ENCODE results near the gene GFOD2.

Gene GFOD2

DNA sequence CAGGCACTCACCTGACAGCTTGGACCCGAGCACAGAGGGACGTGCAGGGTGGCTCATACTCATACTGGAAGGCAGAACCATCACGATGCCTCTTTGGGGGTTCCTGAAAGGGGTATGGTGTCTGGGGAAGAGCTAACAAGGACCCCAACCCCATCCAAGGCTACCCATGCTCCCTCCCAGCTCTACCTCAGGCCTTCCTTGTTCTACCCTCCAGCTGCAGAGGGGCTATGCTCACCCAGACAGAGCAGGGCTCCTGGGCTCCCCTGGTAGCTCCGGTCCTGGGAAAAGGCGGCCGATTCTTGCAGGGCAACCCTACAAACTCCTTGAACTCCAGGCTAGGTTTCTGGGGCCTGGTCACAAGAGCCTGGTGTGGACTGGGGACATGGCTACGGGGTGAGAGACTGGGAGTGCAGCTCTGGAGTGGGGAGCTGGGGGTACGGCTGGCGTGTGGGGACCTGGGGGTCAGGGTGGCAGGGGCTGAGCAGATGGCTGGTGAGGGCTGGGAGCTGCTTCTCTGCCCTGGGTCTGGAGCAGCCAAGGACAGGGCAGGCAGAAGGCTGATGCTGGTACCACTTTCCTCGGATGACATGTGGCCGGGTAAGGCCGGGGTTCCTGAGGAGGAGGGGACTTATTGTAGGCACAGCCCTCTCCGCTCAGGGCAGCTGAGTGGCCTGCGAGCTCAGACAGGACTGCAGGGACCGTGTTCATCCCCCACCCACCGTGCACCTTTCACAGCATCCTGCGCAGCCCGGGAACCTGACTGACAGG, 61.2 kb downstream of the GFOD2 start:
- no peaks in the 10 kb centered on the region for H3K9me3 ChIP-seq (ENCODE audit: control insufficient read depth, insufficient read depth, low read depth, low read length)
- H3K27ac ChIP-seq (ENCODE audit: extremely low read depth, low read depth, low read length): no peak overlapping the region
- H3K4me1 ChIP-seq (ENCODE audit: control insufficient read depth, insufficient read depth, low read length): peaks cover 7% of the 10 kb centered on the region; the same call in 1 of the 2 replicates
- H3K4me3 ChIP-seq (ENCODE audit: low read depth, low read length): no peak overlapping the region
- TF ChIP-seq ZNF624 (tag by site-specific recombination; IDR thresholded peaks at IDR 0.05) (no peak), ZNF837 (tag by site-specific recombination; IDR thresholded peaks at IDR 0.05) (no peak), ZNF302 (tag by site-specific recombination; IDR thresholded peaks at IDR 0.05; ENCODE audit: low read depth) (no peak), ZNF600 (tag by site-specific recombination; IDR thresholded peaks at IDR 0.05) (no peak), EGR2 (tag by site-specific recombination; IDR thresholded peaks at IDR 0.05; ENCODE audit: low read depth) (no peak)
- TF ChIP-seq, protein P1, sequence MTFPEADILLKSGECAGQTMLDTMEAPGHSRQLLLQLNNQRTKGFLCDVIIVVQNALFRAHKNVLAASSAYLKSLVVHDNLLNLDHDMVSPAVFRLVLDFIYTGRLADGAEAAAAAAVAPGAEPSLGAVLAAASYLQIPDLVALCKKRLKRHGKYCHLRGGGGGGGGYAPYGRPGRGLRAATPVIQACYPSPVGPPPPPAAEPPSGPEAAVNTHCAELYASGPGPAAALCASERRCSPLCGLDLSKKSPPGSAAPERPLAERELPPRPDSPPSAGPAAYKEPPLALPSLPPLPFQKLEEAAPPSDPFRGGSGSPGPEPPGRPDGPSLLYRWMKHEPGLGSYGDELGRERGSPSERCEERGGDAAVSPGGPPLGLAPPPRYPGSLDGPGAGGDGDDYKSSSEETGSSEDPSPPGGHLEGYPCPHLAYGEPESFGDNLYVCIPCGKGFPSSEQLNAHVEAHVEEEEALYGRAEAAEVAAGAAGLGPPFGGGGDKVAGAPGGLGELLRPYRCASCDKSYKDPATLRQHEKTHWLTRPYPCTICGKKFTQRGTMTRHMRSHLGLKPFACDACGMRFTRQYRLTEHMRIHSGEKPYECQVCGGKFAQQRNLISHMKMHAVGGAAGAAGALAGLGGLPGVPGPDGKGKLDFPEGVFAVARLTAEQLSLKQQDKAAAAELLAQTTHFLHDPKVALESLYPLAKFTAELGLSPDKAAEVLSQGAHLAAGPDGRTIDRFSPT (tag by site-specific recombination; IDR thresholded peaks at IDR 0.05): no peak
- TF ChIP-seq, protein P2, sequence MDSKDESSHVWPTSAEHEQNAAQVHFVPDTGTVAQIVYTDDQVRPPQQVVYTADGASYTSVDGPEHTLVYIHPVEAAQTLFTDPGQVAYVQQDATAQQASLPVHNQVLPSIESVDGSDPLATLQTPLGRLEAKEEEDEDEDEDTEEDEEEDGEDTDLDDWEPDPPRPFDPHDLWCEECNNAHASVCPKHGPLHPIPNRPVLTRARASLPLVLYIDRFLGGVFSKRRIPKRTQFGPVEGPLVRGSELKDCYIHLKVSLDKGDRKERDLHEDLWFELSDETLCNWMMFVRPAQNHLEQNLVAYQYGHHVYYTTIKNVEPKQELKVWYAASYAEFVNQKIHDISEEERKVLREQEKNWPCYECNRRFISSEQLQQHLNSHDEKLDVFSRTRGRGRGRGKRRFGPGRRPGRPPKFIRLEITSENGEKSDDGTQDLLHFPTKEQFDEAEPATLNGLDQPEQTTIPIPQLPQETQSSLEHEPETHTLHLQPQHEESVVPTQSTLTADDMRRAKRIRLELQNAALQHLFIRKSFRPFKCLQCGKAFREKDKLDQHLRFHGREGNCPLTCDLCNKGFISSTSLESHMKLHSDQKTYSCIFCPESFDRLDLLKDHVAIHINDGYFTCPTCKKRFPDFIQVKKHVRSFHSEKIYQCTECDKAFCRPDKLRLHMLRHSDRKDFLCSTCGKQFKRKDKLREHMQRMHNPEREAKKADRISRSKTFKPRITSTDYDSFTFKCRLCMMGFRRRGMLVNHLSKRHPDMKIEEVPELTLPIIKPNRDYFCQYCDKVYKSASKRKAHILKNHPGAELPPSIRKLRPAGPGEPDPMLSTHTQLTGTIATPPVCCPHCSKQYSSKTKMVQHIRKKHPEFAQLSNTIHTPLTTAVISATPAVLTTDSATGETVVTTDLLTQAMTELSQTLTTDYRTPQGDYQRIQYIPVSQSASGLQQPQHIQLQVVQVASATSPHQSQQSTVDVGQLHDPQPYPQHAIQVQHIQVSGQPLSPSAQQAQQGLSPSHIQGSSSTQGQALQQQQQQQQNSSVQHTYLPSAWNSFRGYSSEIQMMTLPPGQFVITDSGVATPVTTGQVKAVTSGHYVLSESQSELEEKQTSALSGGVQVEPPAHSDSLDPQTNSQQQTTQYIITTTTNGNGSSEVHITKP (tag by site-specific recombination; IDR thresholded peaks at IDR 0.05): peak; percentile 35; the same call in 1 of the 2 replicates
- POLR2A ChIA-PET: interaction anchor here (1.1 kb wide), 1 partner anchor 177 kb away, joined by 3 read pairs; the partner anchor contains the start of gene ATP6V0D1
- CTCF ChIA-PET: interaction anchor here (0.5 to 3.2 kb wide), 8 partner anchors 8 to 159 kb away, joined by 3 to 19 read pairs (median 4); partner anchors contain the start of gene CARMIL2
- H3K36me3 ChIP-seq (ENCODE audit: control insufficient read depth in 2 of 2, insufficient read depth in 1 of 2, low read length in 2 of 2): peaks cover 0 to 58% of the 10 kb centered on the region in 2 experiments; a peak in 1 of 3 replicates

DNA sequence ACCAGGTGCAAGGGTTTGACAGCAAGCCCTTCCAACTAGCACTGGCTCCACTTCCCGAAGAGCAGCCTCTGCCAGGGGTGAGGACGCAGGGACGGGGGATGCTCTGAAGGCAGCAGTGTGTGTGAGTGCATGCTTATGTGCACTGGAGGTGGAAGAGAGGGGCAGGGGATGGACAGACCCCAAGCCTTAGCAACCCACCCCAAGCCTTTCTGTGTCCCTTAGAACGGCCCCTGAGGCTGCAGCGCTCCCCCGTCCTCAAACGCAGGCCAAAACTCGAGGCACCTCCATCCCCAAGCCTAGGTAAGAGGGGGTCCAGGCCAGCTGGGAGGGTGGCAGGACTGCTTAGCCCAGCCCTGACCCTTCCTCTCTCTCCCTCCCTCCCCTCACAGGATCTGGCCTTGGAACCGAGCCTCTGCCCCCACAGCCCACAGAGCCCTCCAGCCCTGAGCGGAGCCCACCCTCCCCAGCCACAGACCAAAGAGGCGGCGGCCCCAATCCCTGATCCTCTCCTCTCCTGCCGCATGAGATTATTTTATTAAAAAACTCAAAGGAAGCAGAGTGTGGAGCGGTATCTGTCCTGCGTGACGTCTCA, 62.0 kb downstream of the GFOD2 start:
- POLR2A ChIA-PET: no interaction called here

More for the DNA sequence above, 62.0 kb downstream of the GFOD2 start:
- CTCF ChIA-PET: interaction anchor here (0.9 to 3.2 kb wide), 4 partner anchors 7 to 176 kb away, joined by 3 to 11 read pairs (median 4); partner anchors contain the start of gene ATP6V0D1
- Histone ChIP-seq H3K36me3 (ENCODE audit: control insufficient read depth in 2 of 2, insufficient read depth in 1 of 2, low read length in 2 of 2) (peaks cover 0 to 49% of the 10 kb centered on the region in 2 experiments; a peak in 1 of 3 replicates), H3K4me1 (ENCODE audit: control insufficient read depth, insufficient read depth, low read length) (peaks cover 7% of the 10 kb centered on the region; the same call in 1 of the 2 replicates), H3K27ac (ENCODE audit: extremely low read depth, low read depth, low read length) (no peak overlapping the region), H3K4me3 (ENCODE audit: low read depth, low read length) (no peak overlapping the region), H3K9me3 (ENCODE audit: control insufficient read depth, insufficient read depth, low read depth, low read length) (no peaks in the 10 kb centered on the region)
- TF ChIP-seq ZBTB7A (tag by site-specific recombination; IDR thresholded peaks at IDR 0.05; ENCODE audit: low read depth): no peak
- TF ChIP-seq, protein P3, sequence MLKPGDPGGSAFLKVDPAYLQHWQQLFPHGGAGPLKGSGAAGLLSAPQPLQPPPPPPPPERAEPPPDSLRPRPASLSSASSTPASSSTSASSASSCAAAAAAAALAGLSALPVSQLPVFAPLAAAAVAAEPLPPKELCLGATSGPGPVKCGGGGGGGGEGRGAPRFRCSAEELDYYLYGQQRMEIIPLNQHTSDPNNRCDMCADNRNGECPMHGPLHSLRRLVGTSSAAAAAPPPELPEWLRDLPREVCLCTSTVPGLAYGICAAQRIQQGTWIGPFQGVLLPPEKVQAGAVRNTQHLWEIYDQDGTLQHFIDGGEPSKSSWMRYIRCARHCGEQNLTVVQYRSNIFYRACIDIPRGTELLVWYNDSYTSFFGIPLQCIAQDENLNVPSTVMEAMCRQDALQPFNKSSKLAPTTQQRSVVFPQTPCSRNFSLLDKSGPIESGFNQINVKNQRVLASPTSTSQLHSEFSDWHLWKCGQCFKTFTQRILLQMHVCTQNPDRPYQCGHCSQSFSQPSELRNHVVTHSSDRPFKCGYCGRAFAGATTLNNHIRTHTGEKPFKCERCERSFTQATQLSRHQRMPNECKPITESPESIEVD (tag by site-specific recombination; IDR thresholded peaks at IDR 0.05): no peak
- no peak for TF ChIP-seq EGR2 (tag by site-specific recombination; IDR thresholded peaks at IDR 0.05; ENCODE audit: low read depth)
- TF ChIP-seq, protein P4, sequence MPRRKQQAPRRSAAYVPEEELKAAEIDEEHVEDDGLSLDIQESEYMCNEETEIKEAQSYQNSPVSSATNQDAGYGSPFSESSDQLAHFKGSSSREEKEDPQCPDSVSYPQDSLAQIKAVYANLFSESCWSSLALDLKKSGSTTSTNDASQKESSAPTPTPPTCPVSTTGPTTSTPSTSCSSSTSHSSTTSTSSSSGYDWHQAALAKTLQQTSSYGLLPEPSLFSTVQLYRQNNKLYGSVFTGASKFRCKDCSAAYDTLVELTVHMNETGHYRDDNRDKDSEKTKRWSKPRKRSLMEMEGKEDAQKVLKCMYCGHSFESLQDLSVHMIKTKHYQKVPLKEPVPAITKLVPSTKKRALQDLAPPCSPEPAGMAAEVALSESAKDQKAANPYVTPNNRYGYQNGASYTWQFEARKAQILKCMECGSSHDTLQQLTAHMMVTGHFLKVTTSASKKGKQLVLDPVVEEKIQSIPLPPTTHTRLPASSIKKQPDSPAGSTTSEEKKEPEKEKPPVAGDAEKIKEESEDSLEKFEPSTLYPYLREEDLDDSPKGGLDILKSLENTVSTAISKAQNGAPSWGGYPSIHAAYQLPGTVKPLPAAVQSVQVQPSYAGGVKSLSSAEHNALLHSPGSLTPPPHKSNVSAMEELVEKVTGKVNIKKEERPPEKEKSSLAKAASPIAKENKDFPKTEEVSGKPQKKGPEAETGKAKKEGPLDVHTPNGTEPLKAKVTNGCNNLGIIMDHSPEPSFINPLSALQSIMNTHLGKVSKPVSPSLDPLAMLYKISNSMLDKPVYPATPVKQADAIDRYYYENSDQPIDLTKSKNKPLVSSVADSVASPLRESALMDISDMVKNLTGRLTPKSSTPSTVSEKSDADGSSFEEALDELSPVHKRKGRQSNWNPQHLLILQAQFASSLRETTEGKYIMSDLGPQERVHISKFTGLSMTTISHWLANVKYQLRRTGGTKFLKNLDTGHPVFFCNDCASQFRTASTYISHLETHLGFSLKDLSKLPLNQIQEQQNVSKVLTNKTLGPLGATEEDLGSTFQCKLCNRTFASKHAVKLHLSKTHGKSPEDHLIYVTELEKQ (tag by site-specific recombination; IDR thresholded peaks at IDR 0.05; ENCODE audit: borderline replicate concordance): no peak

All from HEK293 (cell line).